HepG2 (cell line): Measurements from ENCODE around the gene SLC25A19. TPM values are rescaled to one million over a fixed set of nuclear protein-coding genes. Genes with fewer than 3 reads are reported as not detected.

ENCODE experiments used
- HIVEP1 ChIP-seq: sonication (generic); formaldehyde crosslinking; IDR thresholded peaks from 2 replicates; pipeline ENCODE4 v1.4.0; 2020; ENCODE audit warnings: mild to moderate bottlenecking, missing genetic modification reagents
- HNF4G ChIP-seq, 2 experiments: sonication (generic) in 1 of 2; formaldehyde crosslinking in 1 of 2; IDR thresholded peaks; 2 replicates each; pipeline versions ENCODE4 v1.4.0 to v1.6.1; 2011 to 2020; ENCODE audit warnings: borderline replicate concordance in 2 of 2, low read depth in 2 of 2, mild to moderate bottlenecking in 2 of 2, low read length in 1 of 2, missing genetic modification reagents in 1 of 2, moderate library complexity in 1 of 2
- JARID2 ChIP-seq: sonication (generic); formaldehyde crosslinking; IDR thresholded peaks from 2 replicates; pipeline ENCODE4 v1.8.1; 2023; ENCODE audit warnings: missing genetic modification reagents, inconsistent platforms; ENCODE audit not compliant: insufficient replicate concordance
- KDM1A ChIP-seq: IDR thresholded peaks from 2 replicates; pipeline ENCODE4 v1.6.1; 2016; ENCODE audit warnings: missing compliant biosample characterization
- MIXL1 ChIP-seq: IDR thresholded peaks from 2 replicates; pipeline ENCODE4 v1.6.1; 2016
- NAIF1 ChIP-seq: sonication (generic); formaldehyde crosslinking; IDR thresholded peaks from 2 replicates; pipeline ENCODE4 v1.5.0; 2020; ENCODE audit warnings: mild to moderate bottlenecking, missing genetic modification reagents, borderline replicate concordance
- PAF1 ChIP-seq: IDR thresholded peaks from 2 replicates; pipeline ENCODE4 v1.6.1; 2016; ENCODE audit warnings: missing genetic modification reagents, missing compliant biosample characterization
- SMAD3 ChIP-seq: sonication (generic); formaldehyde crosslinking; IDR thresholded peaks from 2 replicates; pipeline ENCODE4 v1.4.0; 2020; ENCODE audit warnings: missing genetic modification reagents
- TARDBP ChIP-seq: sonication (generic); formaldehyde crosslinking; IDR thresholded peaks from 2 replicates; pipeline ENCODE4 v1.8.0; 2022; ENCODE audit warnings: mild to moderate bottlenecking, missing genetic modification reagents
- TEAD3 ChIP-seq: optimal IDR thresholded peaks from 2 replicates; pipeline ENCODE3; 2016; ENCODE audit warnings: borderline replicate concordance
- THAP11 ChIP-seq: IDR thresholded peaks from 2 replicates; pipeline ENCODE4 v1.6.1; 2016; ENCODE audit warnings: missing biosample characterization, missing genetic modification reagents
- U2AF1 ChIP-seq: fragments of 200-400 bp; formaldehyde crosslinking; optimal IDR thresholded peaks from 2 replicates; pipeline ENCODE3; 2017; ENCODE audit warnings: mild to moderate bottlenecking, low read depth, low read length
- ZEB1 ChIP-seq: IDR thresholded peaks from 2 replicates; pipeline ENCODE4 v1.6.1; 2012; ENCODE audit warnings: mild to moderate bottlenecking, low read depth, inconsistent platforms; ENCODE audit not compliant: insufficient replicate concordance
- ZNF205 ChIP-seq: IDR thresholded peaks from 2 replicates; pipeline ENCODE4 v1.6.1; 2018; ENCODE audit warnings: missing biosample characterization, missing genetic modification reagents
- ZNF207 ChIP-seq: fragments of 450-650 bp; IDR thresholded peaks from 2 replicates; pipeline ENCODE4 v1.6.1; 2016; ENCODE audit warnings: antibody characterized with exemption, borderline replicate concordance
- ZNF235 ChIP-seq: sonication (generic); formaldehyde crosslinking; IDR thresholded peaks from 2 replicates; pipeline ENCODE4 v1.8.1; 2023; ENCODE audit warnings: mild to moderate bottlenecking, missing genetic modification reagents, borderline replicate concordance
- ZNF709 ChIP-seq: sonication (generic); formaldehyde crosslinking; IDR thresholded peaks from 2 replicates; pipeline ENCODE4 v1.5.0; 2020; ENCODE audit warnings: mild to moderate bottlenecking, missing genetic modification reagents
- polyA plus RNA-seq, 8 experiments: library from polyadenylated mRNA; depleted of rRNA in 3 of 8; stranded (reverse) in 7 of 8; unstranded in 1 of 8; fragments of >200 nt; fragmentation: Illumina TruSeq in 4 of 8; extraction: Trizol in 4 of 8; gene quantifications; 2 replicates each; pipeline versions ENCODE4 v1.2.1 to v1.2.3, GENCODE V29; 2011 to 2016; ENCODE audit warnings: low read depth in 4 of 8, missing spikeins in 1 of 8, mixed read lengths in 1 of 8; ENCODE audit not compliant: insufficient read depth in 1 of 8
- total RNA-seq, 5 experiments: library from RNA; depleted of rRNA; stranded (reverse); fragments of >200 nt; fragmentation: Illumina TruSeq; extraction: Trizol; gene quantifications; 2 replicates each; pipeline ENCODE4 v1.2.3, GENCODE V29; 2016; ENCODE audit warnings: low read depth in 1 of 5
- TF ChIP-seq, protein P1 (sequence below): sonication (generic); formaldehyde crosslinking; IDR thresholded peaks from 2 replicates; pipeline ENCODE4 v1.8.1; 2022; ENCODE audit warnings: mild to moderate bottlenecking, missing genetic modification reagents
- TF ChIP-seq, protein P2 (sequence below): IDR thresholded peaks from 2 replicates; pipeline ENCODE4 v1.6.1; 2016; ENCODE audit warnings: low read depth, missing genetic modification reagents, missing compliant biosample characterization
- TF ChIP-seq, protein P3 (sequence below): sonication (generic); formaldehyde crosslinking; IDR thresholded peaks from 2 replicates; pipeline ENCODE4 v1.4.0; 2020; ENCODE audit warnings: low read depth, mild to moderate bottlenecking, missing genetic modification reagents
- TF ChIP-seq, protein P4 (sequence below): IDR thresholded peaks from 2 replicates; pipeline ENCODE4 v1.6.1; 2018; ENCODE audit warnings: missing genetic modification reagents, mild to moderate bottlenecking, missing compliant biosample characterization
- TF ChIP-seq, protein P5 (sequence below): sonication (generic); formaldehyde crosslinking; IDR thresholded peaks from 2 replicates; pipeline ENCODE4 v1.5.0; 2020; ENCODE audit warnings: missing genetic modification reagents

The SLC25A19 gene
- total and polyA plus RNA-seq, 2 of the 13 experiments (the other 11 are each of a cell fraction or from before 2014, with no cell fraction given): 24.4 to 41.4 TPM

DNA sequence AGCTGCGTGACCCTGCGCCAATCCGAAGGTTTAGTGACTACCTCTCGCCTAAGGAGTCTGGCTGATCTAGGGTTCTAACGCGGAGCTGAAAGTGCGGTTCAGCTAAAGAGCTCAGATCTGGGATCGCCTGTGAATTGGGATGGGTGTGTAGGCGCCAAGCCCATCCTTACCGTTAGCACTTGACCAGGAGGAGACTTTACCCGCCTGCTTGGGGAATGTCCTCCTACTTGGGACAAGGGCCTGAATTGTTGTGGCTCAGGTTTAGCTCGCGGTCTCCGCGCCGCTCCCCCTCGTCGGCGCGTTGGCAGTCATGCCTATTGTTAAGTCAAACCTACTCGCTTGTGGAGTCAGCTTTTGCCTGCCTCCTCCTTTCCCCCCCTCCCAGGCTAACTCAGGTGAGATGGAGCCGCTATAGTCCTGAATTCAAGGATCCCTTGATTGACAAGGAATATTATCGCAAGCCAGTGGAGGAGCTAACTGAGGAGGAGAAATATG, 27.1 kb downstream of the SLC25A19 start (continued):
- TF ChIP-seq, protein P1, sequence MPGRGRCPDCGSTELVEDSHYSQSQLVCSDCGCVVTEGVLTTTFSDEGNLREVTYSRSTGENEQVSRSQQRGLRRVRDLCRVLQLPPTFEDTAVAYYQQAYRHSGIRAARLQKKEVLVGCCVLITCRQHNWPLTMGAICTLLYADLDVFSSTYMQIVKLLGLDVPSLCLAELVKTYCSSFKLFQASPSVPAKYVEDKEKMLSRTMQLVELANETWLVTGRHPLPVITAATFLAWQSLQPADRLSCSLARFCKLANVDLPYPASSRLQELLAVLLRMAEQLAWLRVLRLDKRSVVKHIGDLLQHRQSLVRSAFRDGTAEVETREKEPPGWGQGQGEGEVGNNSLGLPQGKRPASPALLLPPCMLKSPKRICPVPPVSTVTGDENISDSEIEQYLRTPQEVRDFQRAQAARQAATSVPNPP (CRISPR knock-in tag): no peak
- TF ChIP-seq ZNF207 (no peak), U2AF1 (no peak), SMAD3 (CRISPR knock-in tag) (no peak), TEAD3 (no peak), THAP11 (CRISPR knock-in tag) (no peak), HNF4G (IDR thresholded peaks at IDR 0.05; ENCODE audit: borderline replicate concordance, low read depth, low read length) (no peak), HNF4G (CRISPR knock-in tag; IDR thresholded peaks at IDR 0.05; ENCODE audit: borderline replicate concordance, low read depth) (no peak; the same call in 1 of the 2 replicates), PAF1 (CRISPR knock-in tag) (no peak), ZNF709 (no peak), MIXL1 (CRISPR knock-in tag) (no peak), NAIF1 (CRISPR knock-in tag) (peak; percentile 71; the same call in 1 of the 2 replicates), JARID2 (no peak), KDM1A (CRISPR knock-in tag) (no peak), HIVEP1 (CRISPR knock-in tag) (no peak), TARDBP (CRISPR knock-in tag) (no peak), ZEB1 (no peak), ZNF205 (CRISPR knock-in tag) (no peak), ZNF235 (CRISPR knock-in tag) (no peak)
- TF ChIP-seq, protein P2, sequence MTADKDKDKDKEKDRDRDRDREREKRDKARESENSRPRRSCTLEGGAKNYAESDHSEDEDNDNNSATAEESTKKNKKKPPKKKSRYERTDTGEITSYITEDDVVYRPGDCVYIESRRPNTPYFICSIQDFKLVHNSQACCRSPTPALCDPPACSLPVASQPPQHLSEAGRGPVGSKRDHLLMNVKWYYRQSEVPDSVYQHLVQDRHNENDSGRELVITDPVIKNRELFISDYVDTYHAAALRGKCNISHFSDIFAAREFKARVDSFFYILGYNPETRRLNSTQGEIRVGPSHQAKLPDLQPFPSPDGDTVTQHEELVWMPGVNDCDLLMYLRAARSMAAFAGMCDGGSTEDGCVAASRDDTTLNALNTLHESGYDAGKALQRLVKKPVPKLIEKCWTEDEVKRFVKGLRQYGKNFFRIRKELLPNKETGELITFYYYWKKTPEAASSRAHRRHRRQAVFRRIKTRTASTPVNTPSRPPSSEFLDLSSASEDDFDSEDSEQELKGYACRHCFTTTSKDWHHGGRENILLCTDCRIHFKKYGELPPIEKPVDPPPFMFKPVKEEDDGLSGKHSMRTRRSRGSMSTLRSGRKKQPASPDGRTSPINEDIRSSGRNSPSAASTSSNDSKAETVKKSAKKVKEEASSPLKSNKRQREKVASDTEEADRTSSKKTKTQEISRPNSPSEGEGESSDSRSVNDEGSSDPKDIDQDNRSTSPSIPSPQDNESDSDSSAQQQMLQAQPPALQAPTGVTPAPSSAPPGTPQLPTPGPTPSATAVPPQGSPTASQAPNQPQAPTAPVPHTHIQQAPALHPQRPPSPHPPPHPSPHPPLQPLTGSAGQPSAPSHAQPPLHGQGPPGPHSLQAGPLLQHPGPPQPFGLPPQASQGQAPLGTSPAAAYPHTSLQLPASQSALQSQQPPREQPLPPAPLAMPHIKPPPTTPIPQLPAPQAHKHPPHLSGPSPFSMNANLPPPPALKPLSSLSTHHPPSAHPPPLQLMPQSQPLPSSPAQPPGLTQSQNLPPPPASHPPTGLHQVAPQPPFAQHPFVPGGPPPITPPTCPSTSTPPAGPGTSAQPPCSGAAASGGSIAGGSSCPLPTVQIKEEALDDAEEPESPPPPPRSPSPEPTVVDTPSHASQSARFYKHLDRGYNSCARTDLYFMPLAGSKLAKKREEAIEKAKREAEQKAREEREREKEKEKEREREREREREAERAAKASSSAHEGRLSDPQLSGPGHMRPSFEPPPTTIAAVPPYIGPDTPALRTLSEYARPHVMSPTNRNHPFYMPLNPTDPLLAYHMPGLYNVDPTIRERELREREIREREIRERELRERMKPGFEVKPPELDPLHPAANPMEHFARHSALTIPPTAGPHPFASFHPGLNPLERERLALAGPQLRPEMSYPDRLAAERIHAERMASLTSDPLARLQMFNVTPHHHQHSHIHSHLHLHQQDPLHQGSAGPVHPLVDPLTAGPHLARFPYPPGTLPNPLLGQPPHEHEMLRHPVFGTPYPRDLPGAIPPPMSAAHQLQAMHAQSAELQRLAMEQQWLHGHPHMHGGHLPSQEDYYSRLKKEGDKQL (CRISPR knock-in tag): no peak
- TF ChIP-seq, protein P3, sequence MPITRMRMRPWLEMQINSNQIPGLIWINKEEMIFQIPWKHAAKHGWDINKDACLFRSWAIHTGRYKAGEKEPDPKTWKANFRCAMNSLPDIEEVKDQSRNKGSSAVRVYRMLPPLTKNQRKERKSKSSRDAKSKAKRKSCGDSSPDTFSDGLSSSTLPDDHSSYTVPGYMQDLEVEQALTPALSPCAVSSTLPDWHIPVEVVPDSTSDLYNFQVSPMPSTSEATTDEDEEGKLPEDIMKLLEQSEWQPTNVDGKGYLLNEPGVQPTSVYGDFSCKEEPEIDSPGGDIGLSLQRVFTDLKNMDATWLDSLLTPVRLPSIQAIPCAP (CRISPR knock-in tag): no peak
- TF ChIP-seq, protein P4, sequence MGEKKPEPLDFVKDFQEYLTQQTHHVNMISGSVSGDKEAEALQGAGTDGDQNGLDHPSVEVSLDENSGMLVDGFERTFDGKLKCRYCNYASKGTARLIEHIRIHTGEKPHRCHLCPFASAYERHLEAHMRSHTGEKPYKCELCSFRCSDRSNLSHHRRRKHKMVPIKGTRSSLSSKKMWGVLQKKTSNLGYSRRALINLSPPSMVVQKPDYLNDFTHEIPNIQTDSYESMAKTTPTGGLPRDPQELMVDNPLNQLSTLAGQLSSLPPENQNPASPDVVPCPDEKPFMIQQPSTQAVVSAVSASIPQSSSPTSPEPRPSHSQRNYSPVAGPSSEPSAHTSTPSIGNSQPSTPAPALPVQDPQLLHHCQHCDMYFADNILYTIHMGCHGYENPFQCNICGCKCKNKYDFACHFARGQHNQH (CRISPR knock-in tag): no peak
- TF ChIP-seq, protein P5, sequence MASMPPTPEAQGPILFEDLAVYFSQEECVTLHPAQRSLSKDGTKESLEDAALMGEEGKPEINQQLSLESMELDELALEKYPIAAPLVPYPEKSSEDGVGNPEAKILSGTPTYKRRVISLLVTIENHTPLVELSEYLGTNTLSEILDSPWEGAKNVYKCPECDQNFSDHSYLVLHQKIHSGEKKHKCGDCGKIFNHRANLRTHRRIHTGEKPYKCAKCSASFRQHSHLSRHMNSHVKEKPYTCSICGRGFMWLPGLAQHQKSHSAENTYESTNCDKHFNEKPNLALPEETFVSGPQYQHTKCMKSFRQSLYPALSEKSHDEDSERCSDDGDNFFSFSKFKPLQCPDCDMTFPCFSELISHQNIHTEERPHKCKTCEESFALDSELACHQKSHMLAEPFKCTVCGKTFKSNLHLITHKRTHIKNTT (CRISPR knock-in tag): no peak
